Brain pericyte (primary cell): ENCODE results near the gene HAUS5.
A peak's percentile ranks its signal among the peaks of the same experiment; 100 is the strongest.

Experiments used
- DNase-seq: peaks from one replicate; pipeline ENCODE4 v3.0.0-alpha.2; 2012; ENCODE audit warnings: low read depth, low spot score

Gene HAUS5

DNA sequence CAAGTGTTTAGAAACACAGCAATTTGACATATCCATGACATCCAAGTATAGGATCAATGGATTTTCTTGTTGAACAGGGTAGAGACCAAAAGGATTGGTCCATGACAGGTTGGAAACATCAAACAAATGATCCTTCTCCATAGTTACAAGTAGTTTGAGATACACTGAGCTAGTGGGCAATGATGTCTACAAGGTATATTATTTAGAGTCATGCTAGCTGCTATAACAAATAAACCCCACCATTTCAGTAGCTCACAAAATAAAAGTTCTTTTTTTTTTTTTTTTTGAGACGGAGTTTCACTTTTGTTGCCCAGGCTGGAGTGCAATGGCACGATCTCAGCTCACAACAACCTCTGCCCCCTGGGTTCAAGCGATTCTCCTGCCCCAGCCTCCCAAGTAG is 4.9 kb upstream of the HAUS5 start:
- DNase-seq = no peak

DNA sequence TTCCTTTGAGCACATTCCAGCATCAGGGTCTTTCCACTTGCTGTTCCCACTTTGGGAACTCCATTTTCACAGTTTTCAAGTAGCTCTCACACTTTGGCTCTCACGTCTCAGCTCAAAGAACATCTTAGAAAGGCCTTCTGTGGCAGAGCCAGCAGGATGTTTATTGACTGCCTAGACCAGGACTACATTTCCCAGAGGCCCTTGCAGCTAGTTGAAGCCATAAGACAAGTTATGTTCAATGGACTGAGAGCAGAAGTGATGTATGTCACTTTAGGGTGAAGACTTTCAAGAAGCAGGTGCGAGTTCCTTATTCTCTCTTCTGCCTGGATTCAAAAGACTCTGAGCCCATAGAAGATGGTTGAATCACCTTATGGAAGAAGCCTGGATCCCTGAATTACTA is 4.3 kb upstream of the HAUS5 start:
- no peak for DNase-seq

DNA sequence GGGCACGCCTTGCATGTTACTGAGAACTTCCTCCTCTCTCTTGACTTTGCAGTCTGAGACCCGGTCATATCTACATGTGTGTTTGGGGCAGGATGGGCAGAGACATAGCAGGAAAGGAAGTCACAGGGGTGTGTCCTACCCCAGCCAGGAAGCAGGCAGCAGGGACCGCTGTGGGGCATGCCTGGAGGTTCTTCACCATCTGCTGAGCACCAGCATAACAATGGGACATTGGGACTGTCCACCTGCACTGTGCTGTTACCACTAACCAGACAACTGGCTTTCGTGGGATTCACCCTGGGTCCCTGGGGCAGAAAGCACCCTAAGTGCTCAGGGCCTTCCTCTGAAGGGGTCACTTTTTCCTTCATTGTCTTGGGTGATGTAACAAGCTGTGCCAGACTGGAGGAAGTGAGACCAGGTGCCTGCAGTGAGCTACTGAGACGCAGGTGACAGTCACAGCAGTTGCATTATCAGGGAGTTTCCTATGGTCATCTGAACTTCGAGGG is 2.6 kb upstream of the HAUS5 start:
- DNase-seq = no peak

DNA sequence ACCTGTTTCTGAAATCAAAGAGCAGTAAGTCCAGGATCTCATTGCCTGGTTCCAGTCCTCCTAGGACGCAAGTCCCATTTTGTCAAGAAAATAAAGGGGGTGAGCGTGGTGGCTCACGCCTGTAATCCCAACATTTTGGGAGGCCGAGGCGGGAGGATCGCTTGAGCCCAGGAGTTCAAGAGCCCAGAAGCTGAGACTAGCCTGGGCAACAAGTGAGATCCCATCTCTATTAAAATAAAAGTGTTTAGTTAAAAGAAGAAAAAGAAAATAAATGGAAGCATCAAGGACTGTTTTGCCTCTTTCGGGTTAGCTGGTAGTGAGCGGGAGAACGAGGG is 344 bp upstream of the HAUS5 start:
- DNase-seq = no peak

DNA sequence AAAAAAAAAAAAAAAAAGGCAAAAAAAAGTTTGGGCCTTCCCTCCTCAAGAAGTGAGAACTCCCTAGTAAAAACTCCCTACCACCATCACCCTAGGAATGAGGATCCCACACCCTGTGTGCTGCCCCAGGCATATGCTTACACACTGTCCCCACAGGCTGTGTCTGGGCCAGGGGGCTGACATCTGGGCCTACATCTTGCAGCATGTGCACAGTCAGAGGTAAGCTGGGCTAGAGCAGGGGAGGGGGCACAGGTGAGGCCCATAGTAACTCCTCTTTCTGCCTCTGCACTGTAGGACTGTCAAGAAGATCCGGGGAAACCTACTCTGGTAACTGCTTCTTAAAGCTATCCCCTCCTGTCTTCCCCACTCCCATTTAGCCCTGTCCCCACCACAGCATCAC is 1.0 kb downstream of the HAUS5 start:
- no peak for DNase-seq

DNA sequence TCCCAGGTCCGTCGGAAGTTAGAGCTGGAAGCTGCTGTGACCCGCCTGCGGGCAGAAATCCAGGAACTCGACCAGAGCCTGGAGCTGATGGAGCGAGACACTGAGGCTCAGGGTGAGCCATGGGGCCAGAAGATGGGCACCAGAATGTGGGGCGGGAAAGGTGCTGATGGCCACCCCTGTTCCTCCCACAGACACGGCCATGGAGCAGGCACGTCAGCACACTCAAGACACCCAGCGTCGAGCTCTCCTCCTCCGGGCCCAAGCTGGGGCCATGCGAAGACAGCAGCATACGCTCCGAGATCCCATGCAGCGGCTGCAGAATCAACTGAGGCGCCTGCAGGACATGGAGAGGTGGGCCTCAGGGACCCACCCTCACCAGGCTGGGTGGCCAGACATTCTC is 2.5 kb downstream of the HAUS5 start:
- DNase-seq = no peak

DNA sequence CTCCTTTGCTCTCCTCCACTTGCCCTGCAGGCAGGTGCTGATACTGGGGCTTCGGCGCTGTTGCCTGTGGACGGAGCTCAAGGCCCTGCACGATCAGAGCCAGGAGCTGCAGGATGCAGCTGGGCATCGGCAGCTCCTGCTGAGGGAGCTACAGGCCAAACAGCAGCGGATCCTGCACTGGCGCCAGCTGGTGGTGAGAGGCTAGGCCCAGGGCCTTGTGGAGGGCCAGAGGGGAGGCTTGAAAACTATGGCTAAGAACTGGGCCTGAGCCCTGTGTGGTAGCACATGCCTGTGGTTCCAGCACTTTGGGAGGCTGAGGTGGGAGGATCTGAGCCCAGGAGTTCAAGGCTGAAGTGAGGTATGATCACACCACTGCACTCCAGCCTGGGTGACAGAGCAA is 6.3 kb downstream of the HAUS5 start:
- no peak for DNase-seq

DNA sequence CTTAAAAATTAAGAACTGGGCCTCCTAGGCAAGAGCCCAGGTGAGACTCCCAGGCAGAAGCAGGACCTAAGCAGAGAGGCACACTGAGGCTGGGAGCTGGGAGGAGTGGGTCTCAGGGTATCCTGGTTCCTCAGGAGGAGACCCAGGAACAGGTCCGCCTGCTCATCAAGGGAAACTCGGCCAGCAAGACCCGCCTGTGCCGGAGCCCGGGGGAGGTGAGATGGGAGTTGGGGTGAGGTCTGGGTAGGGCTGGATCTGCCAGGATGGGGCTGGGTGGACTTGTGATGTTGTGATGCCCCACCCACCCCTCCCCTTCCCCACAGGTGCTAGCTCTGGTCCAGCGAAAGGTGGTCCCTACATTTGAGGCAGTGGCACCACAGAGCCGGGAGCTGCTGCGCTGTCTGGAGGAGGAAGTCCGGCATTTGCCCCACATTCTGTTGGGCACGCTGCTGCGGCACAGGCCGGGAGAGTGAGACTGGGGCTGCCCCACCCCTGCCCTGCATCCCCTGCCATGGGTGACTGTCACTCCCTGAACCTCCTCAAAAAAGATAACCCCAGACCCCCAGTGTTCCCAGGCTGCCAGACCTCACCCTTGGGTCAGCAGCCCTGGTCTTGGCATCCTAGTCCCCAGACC is 6.9 kb downstream of the HAUS5 start:
- DNase-seq = no peak

DNA sequence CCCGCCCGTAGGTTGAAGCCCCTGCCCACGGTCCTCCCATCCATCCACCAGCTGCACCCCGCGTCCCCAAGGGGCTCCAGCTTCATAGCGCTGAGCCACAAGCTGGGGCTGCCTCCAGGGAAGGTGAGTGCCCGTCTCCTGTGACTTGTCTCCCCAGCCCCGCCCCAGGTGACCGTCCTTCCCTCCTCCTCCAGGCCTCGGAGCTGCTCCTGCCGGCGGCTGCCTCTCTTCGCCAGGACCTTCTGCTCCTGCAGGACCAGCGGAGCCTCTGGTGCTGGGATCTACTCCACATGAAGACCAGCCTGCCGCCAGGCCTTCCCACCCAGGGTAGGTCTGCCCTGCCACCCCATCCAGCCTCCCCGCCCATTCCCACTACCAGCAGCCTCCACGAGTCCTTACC is 7.5 kb downstream of the HAUS5 start:
- DNase-seq = no peak

DNA sequence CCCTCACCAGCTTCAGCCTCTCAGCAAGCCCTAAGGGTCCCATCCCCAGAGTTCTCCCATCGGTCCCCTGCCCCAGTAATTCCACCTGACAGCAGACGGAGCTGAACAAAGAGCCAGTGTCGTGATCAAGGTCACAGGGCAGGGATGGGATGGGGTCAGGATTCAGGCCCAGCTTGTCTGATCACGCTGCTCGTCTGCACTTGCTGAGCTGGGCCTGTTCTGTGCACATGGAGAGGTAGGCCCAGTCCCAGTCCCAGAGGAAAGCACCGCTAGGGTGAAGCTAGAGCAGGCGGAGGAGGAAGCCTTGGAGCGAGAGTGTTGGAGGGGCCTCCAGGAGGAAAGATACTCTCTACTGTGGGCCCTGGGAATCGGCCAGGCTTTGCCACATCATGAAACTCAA is 9.2 kb downstream of the HAUS5 start:
- DNase-seq = no peak

DNA sequence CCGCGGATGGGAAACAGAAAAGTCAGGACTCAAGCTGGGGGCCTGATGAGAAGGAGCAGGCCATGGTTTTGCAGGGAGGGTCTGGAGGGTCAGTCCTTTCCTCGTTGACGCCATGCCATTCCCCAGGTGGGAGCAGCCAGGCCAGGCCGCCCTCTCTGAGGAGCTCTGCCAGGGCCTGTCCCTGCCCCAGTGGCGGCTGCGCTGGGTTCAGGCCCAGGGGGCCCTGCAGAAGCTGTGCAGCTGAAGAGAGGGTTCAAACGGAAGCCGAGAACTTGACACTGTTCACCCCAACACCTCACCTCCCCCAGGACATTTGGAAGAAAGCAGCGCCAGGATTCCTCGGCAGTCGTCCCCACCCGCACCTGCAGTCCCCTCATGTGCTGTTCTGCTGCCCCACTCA is 10.2 kb downstream of the HAUS5 start:
- no peak for DNase-seq

DNA sequence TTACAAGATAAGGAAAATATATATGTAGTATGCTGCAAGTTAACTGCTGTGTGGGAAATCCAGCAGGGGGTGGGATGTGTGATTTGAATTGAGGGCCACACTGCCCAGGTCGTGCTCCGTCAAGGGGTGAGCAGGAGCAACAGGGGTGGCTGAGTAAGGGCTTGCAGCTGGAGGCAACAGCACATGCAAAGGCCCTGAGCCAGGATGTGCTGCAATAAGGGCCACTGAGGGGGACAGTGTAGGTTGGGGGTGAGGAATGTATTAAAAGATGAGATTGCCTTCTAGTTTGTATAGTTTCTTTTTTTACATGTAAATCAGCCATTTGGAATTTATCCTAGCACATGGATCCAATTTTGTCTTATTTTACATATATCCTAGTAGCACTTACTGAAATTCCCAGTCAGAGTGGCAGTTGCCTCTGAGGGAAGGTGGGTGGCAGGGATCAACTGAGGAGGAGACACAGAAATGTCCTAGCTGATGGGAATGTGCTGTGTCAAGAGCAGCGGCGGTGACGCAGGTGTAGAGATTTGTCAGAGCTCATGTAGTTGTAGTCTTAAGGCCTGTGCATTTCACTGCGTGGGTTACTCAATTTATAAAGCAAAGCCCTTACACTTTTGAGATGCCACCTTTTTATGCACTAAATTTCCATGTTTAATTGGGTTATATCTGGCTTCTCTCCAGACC is 10.9 kb downstream of the HAUS5 start:
- no peak for DNase-seq

DNA sequence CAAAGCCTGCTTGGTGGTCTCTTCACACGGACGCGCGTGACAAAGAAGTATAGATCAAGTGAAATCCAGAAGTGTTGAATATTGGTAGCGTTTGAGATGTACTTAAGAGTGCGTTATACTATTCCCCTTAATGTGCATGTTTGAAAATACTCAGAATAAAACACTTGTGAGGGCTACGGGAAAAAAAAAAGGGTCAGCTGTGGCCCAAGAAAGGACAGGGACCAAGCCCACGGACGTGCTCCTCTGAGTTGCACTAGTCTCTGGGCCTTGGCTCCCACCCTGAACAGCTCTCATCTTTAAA is 15.7 kb downstream of the HAUS5 start:
- DNase-seq = no peak

DNA sequence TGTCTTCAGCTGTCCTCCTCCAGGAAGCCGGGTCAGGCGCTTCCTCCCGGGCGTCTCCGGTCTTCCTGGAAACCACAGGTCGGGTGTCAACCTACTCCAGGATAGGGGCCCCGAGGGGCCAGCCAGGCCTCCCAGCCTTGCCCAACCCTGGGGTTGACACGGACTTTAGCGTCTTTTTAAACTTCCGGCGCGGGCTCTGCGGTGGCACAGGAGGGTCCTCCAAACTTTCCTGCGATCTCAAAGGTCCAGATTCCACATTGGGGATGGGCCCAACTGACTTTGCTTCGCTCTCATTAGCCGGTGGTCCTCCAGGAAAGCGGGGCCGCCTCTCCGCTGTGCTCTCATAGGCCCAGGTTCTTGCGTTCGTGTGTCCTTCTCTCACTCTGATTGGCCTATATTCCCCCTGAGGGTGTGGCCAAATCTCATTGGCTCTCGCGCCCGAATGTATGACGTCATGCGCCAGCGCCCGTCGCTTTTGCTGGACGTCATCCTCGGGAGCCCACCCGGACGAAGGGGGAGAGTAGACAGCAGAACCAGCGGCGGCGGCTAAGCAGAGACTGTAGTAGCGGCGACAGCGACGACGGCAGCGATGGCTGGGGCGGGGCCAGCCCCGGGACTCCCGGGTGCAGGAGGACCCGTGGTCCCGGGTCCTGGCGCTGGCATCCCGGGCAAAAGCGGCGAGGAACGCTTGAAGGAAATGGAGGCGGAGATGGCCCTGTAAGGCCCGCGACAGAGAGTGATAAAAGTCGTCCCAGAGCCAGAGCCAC is 16.2 kb downstream of the HAUS5 start, which contains the start of gene RBM42:
Gene RBM42 (plus strand): TSS at position 472 of the 767 bp plus-strand sequence. CDS start 118 bp downstream, at position 590.
- DNase-seq = peak; percentile 98

DNA sequence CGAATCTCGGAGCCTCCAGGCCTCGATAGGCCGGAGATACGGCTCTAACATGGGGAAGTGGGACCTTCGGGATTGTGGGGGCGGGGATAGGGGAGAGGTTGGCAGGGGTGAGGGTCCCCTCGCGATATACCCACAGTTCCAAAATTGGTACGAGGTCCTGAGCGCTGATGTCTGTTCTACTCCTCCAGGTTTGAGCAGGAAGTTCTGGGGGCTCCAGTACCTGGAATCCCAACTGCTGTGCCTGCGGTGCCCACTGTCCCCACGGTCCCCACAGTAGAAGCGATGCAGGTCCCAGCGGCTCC is 16.7 kb downstream of the HAUS5 start:
- DNase-seq = no peak

DNA sequence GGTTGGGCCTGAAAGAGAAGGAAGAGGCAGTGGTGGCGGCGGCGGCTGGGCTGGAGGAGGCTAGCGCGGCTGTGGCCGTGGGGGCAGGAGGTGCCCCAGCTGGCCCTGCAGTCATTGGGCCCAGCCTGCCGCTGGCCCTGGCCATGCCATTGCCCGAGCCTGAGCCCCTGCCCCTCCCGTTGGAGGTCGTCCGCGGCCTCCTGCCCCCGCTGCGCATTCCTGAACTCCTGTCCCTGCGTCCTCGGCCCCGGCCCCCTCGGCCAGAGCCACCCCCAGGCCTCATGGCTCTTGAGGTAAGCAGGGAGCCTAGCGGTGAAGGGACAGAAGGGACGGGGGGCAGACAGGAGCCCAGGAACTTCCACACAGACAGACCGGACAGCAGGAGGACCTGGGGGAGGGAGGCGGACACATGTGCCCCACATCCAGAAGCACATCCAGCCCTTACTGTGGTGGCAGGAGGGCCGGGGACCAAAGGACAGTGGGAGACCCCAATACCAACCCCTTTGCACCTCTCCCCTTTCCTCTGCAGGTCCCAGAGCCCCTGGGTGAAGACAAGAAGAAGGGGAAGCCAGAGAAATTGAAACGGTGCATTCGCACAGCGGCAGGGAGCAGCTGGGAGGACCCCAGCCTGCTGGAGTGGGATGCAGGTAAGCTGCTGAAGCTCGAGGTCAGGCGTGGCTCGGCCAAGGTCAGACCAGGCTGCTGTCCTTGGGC is 21.3 kb downstream of the HAUS5 start:
- no peak for DNase-seq

DNA sequence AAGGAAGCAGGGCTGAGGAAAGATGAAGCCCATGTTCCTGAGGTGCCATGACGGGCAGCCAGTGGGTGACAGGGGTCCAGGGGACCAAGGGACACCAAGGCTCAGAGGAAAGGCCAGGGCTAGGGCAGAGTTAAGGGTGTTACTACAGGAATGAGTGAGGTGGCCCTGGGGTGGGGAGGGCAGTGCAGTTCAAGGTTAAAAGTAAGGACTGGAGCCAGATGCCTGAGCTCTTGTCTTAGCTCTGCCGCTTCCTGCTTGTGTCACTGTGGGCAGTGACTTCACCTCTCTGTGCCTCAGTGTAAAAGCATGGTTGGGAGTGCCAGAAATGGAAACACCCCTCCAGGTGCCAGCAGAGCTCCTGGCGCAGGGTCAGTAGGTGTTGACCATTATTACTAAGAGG is 24.1 kb downstream of the HAUS5 start:
- no peak for DNase-seq

DNA sequence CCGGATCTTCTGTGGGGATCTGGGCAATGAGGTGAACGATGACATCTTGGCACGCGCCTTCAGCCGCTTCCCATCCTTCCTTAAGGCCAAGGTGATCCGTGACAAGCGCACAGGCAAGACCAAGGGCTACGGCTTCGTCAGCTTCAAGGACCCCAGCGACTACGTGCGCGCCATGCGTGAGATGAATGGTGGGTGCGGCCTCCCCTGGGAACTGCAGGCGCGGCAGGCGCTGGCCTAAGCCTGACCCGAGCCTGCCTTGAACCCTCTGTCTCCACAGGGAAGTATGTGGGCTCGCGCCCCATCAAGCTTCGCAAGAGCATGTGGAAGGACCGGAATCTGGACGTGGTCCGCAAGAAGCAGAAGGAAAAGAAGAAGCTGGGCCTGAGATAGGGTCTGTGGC is 24.6 kb downstream of the HAUS5 start:
- DNase-seq = no peak

DNA sequence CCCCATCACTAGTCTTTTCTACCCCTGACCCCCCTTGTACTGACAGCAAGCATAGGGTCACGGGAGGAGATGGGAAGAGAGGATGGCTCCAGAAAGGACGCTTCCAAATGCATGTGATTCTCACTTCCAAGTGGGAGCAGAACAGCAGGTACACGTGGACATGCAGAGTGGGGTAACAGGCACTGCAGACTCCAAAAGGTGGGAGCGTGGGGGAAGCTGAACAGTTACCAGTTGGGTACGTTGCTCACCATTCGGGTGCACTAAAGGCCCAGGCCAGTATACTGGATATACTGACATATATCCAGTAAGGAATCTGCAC is 26.7 kb downstream of the HAUS5 start:
- no peak for DNase-seq

DNA sequence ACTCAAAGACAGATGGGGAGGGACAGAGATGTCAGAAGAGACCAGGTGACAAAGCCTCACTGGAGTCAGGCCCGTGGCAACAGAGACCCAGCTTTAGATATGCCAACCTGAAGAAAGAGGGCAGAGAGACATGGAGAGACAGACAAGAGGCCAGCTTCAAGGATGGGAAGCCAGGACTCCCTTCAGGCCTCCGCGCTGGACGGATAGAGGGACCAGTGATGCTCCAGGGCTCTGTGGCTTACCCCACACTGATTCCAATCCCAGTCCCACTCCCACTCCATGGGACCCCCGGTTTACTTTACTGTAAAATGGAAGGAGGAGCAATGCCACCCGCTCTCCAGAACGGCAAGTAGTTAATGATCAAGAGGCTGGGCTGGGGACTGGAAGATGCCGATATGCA is 27.3 kb downstream of the HAUS5 start:
- DNase-seq = no peak

DNA sequence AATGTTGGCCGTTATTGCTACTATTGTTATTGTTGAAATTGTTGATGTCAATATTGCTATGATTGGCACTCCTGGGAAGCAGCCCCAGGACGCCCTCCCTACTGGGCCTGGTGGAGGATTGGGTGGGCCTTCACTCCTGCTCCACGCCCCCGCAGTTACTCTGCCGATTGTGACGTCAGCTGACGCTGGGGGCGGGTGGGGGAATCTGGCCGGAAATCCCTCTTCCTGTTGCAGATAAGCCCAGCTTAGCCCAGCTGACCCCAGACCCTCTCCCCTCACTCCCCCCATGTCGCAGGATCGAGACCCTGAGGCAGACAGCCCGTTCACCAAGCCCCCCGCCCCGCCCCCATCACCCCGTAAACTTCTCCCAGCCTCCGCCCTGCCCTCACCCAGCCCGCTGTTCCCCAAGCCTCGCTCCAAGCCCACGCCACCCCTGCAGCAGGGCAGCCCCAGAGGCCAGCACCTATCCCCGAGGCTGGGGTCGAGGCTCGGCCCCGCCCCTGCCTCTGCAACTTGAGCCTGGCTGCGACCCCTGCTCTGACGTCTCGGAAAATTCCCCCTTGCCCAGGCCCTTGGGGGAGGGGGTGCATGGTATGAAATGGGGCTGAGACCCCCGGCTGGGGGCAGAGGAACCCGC is 29.1 kb downstream of the HAUS5 start, which contains the start of gene ETV2:
Gene ETV2 (plus strand): TSS at position 231 of the 637 bp plus-strand sequence. CDS start 716 bp downstream, outside the sequence.
- DNase-seq = no peak

DNA sequence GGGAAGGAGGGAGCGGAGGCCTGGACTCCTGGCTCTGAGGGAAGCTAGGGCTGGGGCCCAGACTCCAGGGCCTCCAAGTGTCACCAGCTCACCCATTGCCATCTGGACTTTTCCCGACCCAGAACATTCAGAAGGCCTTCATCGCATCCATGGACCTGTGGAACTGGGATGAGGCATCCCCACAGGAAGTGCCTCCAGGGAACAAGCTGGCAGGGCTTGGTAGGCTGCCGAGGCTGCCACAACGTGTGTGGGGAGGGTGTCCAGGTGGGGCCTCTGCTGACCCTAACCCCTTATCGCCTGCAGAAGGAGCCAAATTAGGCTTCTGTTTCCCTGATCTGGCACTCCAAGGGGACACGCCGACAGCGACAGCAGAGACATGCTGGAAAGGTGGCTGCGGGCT is 29.8 kb downstream of the HAUS5 start:
- DNase-seq = no peak
